ES-I3 (cell line): ENCODE measurements around the gene TUBGCP5.

ENCODE experiments used
- H3K36me3 ChIP-seq: 2 replicates; pipeline ENCODE4 v1.6.1; 2013; ENCODE audit warnings: mild to moderate bottlenecking, low read length, control low read depth, moderate library complexity; ENCODE audit not compliant: insufficient read depth
- H3K4me1 ChIP-seq: 2 replicates; pipeline ENCODE4 v1.6.1; 2013; ENCODE audit warnings: mild to moderate bottlenecking, control low read depth, low read length; ENCODE audit not compliant: insufficient read depth
- H3K9ac ChIP-seq: 2 replicates; pipeline ENCODE4 v1.6.1; 2013; ENCODE audit warnings: low read depth, mild to moderate bottlenecking, low read length, moderate library complexity
- H3K9me3 ChIP-seq: 2 replicates; pipeline ENCODE4 v1.6.1; 2013; ENCODE audit warnings: mild to moderate bottlenecking, low read length, moderate library complexity; ENCODE audit not compliant: control insufficient read depth, insufficient read depth

Gene TUBGCP5

GRCh38 chr15:22956978-22957260, 82.5 kb downstream of the TUBGCP5 start:
- Histone ChIP-seq H3K9ac (no peak overlapping the region), H3K4me1 (peaks cover 5% of the 10 kb centered on the region; the same call in 1 of the 2 replicates), H3K36me3 (no peaks in the 10 kb centered on the region), H3K9me3 (no peaks in the 10 kb centered on the region)

DNA sequence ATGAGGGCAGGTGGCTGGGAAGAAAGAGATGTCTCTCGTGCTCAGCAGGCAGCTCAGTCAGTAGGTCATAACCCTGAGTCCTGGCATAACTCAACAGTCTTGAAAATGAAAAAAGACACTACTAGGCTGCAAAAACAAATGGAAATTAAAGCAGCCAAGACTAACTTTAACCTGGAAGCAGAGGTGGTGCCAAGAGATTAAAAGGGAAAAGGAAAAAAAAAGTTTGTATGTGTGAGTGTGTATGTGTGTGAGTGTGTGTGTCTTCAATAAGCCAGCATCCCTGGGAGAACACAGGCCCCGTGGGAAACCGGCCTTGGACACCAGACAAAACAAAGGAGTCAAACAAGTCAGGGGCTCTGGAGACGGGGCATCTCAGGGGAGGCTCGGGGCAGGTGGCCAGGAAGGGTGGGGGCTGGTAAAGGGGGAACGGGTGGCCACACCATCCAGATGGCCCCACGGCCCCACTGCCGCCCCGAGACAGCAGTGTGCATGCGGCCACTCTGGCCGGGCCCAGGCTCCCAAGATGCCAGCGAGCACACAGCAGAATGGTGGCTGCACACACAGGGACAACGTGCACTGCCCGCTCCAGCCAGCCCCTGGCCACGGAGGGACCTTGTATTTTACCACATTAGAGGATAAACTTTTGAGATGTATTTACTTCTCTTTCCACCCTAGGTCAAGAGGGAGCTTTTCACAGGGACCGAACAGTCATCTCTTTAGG, 83.0 kb downstream of the TUBGCP5 start:
- Histone ChIP-seq H3K9me3 (no peaks in the 10 kb centered on the region), H3K9ac (no peak overlapping the region), H3K4me1 (peaks cover 5% of the 10 kb centered on the region; the same call in 1 of the 2 replicates), H3K36me3 (no peaks in the 10 kb centered on the region)

- no peaks in the 10 kb centered on the region for H3K36me3 ChIP-seq
- H3K9me3 ChIP-seq: no peaks in the 10 kb centered on the region
- H3K4me1 ChIP-seq: peaks cover 5% of the 10 kb centered on the region; the same call in 1 of the 2 replicates
- H3K9ac ChIP-seq: no peak overlapping the region
Observed at GRCh38 chr15:22955544-22956119, 83.7 kb downstream of the TUBGCP5 start.

DNA sequence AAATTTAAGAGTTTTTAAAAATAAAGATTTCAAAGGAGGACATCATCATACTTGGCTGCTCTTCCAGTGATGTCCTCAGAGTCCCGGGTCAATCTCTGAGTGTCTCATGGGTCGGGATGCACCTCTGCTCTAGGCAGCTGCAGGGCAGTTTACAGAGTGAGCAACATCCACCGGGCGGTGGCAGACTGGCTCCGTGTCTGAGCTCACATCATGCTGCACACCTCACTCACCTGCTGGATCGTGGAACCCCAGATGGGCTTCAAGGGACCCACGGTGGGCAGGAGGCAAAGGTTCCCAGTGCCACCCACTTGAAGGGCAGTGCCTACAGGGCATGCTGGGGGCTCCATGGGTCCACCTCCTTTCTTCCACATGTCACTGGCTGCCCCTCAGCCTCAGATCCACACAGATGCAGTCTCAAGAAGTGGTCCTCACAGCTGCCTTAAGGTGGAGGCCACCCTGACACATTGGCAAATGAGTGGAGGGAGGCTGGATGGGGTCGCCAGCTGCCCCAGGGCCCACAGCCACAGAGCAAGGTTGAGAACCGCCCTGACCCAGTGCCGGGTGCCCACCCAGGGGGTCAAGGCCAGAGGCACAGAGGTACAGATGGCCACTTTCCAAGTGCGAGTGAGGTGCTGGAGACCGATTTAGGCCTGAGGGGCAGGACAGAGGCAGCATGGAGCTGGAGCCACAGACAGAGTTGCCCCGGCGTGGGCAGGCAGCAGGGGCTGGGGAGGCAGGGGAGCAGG, 84.4 kb downstream of the TUBGCP5 start:
- Histone ChIP-seq H3K36me3 (no peaks in the 10 kb centered on the region), H3K4me1 (peaks cover 5% of the 10 kb centered on the region; the same call in 1 of the 2 replicates), H3K9ac (no peak overlapping the region), H3K9me3 (no peaks in the 10 kb centered on the region)

DNA sequence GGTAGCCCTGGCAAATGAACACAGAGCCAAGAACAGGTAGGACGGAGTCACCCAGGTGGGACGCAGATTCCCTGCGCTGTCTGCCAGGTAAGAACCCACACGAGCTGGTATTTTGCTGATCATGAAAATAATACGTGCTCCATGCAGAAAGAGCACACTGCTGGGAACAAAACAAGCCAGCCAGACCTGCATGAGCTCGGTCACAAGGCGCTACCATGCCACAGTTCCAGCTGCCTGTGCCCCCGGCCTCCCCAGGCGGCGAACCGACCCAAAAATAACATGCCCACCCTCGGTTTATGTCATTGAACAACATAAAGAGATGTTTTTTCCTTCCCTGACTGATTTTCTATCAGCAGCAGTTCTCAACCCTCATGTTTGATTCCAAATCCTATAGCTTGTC, 85.0 kb downstream of the TUBGCP5 start:
- peaks cover 5% of the 10 kb centered on the region; the same call in 1 of the 2 replicates for H3K4me1 ChIP-seq

DNA sequence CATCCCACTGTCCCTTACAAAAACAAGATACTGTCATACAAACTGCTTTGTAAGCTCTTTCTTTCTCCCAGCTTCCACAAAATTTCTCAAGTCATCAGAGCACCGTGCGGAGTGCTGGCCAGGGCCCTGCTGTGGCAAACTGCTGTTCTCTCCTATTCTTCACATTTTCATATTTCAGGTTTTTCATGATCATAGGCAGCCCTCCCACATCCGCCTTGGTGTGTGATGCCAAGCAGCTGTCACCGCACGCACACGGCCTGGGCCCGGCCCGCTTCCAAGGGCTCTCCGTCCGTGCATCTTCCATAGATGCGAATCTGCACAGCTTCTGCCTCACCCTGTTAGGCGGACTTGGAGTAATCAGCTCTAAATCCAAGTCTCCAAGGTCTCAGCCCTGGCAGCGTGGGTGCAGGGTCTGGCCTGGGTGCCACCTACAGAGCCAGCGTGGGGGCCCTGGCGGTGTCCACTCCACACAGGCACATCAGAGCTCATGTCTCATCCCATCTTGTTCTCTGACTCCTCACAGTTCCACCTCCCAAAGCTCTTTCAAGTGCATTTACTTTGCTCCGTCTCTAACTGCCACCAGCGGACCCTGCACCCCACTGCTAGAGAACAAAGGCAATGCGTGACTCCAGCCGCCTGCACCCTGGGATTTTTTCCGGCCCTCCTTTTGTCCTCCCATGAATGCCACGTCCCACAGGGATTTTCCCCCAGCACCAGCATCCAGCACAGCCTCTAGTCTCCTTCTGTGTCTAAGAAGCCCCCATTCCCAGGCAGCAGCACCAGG, 86.4 kb downstream of the TUBGCP5 start:
- H3K4me1 ChIP-seq: peaks cover 10% of the 10 kb centered on the region; the same call in 1 of the 2 replicates
- H3K36me3 ChIP-seq: no peaks in the 10 kb centered on the region
- no peak overlapping the region for H3K9ac ChIP-seq
- H3K9me3 ChIP-seq: no peaks in the 10 kb centered on the region

More for the DNA sequence above, 85.0 kb downstream of the TUBGCP5 start:
- Histone ChIP-seq H3K9me3 (no peaks in the 10 kb centered on the region), H3K36me3 (no peaks in the 10 kb centered on the region), H3K9ac (no peak overlapping the region)

DNA sequence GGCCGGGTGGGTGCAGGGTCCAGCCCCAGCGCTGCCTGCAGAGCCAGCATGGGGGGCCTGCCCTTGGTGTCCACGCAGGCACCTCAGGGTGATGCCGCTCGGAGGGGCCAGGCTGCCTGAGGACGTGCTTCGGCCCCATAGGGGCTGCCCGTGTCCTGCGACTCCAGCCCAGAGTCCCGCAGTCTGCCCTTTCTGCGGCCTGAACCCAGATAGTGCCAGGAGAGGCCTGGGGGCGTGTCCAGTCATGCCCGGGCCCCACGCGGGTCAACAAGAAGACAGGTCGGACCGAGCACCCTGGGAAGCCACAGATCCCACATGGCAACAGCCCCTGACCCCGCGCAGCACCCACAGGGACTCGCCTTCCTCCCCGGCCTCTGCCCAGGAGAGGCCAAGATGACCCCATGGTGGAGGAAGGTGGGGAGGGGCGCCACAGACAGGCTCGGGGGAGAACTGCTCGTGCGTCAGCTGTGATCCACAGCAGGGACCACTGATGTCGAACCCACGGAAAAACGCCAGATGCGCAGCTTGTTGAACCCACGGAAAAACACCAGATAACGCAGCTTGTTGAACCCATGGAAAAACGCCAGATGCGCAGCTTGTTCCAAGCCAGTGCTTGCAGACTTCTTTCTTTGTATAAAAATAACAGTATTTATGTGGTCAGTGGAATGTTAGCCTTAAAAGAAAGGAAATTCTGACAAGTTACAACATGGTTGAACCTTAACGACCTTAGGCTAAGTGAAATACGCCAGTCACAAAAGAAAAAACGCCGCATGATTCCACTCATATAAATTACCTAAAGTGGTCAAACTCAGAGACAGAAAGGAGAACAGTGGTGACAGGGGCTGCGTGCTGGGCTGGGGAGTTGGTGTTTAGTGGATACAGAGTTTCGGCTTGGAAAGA, 87.7 kb downstream of the TUBGCP5 start:
- Histone ChIP-seq H3K36me3 (peaks cover 2% of the 10 kb centered on the region; the same call in 1 of the 2 replicates), H3K9me3 (no peaks in the 10 kb centered on the region), H3K4me1 (peaks cover 10% of the 10 kb centered on the region; the same call in 1 of the 2 replicates), H3K9ac (no peak overlapping the region)

DNA sequence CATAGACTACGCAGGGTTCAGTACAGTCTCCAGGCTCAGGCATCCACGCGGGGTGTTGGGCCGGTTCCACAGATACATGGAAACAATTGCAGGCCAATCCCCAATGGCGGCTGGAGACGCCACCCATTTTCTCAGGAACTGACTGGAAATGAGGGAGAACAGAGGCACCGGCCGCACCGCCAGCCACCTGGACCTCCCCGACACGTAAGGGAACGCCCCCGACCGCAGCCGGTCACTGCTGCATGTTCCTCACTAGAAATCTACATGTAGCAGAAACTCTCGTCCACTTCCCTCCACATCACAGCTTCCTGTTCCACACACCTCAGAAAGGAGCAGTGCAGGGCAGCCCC, 88.4 kb downstream of the TUBGCP5 start:
- Histone ChIP-seq H3K9me3 (no peaks in the 10 kb centered on the region), H3K9ac (no peak overlapping the region), H3K4me1 (peaks cover 10% of the 10 kb centered on the region; the same call in 1 of the 2 replicates), H3K36me3 (peaks cover 2% of the 10 kb centered on the region; the same call in 1 of the 2 replicates)

DNA sequence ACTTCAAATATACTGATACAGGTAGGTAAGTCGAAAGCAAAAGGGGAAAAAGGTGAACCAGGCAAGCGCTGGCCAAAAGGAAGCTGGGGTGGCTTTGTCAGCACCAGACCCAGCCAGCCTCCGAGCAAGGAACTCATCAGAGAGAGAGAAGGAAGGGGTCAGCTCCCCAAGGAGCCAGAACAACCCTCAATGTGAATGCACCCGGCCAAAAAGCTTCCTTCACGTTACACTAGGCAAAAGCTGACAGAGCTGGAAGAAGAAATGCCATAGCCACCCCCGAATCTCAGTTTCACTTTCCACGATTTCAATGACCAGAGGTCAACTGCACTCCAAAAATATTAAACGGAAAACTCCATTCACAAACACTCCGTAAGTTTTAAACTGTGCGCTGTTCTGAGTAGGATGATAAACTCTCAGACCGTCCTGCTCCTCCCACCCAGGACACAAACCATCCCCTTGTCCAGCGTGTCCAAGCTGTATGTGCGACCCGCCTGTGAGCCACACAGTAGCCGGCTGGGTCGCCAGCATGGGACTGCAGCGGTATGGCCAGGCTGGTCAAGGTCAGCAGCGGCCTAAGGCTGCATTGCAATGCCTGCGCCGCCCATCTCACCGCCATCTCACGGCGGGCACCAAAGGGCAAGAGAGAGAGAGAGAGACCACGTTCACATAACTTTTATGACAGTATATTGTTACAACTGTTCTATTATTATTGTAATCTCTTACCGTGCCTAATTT, 88.9 kb downstream of the TUBGCP5 start:
- Histone ChIP-seq H3K4me1 (peaks cover 10% of the 10 kb centered on the region; the same call in 1 of the 2 replicates), H3K36me3 (peaks cover 2% of the 10 kb centered on the region; the same call in 1 of the 2 replicates), H3K9ac (no peak overlapping the region), H3K9me3 (no peaks in the 10 kb centered on the region)
